ENCODE results near the gene ADGRG1. TPM values are rescaled to one million over a fixed set of nuclear protein-coding genes. Genes with fewer than 3 reads are reported as not detected.

Gene ADGRG1
- total RNA-seq, 1 experiment from 2014 or later = 13.1 TPM

DNA sequence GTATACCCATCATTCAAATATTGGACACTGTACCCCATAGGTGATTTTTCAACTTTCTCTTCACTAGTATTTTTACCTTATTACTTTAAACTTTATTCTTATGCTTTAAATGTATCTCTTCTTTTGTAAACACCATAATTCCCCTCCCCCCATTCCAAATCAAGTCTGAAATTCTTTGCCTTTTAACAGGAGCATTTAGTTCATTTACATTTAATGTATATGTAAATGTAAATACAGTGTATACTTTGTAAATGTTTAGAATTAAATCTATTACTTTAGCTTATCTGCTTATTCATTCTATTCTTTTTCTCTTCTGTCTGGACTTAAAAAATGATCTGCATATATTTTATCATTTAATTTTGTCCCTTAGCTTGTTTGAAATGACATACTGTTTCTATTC, 30.0 kb upstream of the ADGRG1 start:
- TF ChIP-seq POLR2AphosphoS5 (IDR thresholded peaks at IDR 0.05; ENCODE audit: low read depth, low read length) (no peak), SIN3A (IDR thresholded peaks at IDR 0.05; ENCODE audit: borderline replicate concordance, insufficient read depth, low read depth, low read length) (no peak), TCF7L2 (IDR thresholded peaks at IDR 0.05; ENCODE audit: low read depth, low read length) (no peak)
- TF ChIP-seq, protein P1, sequence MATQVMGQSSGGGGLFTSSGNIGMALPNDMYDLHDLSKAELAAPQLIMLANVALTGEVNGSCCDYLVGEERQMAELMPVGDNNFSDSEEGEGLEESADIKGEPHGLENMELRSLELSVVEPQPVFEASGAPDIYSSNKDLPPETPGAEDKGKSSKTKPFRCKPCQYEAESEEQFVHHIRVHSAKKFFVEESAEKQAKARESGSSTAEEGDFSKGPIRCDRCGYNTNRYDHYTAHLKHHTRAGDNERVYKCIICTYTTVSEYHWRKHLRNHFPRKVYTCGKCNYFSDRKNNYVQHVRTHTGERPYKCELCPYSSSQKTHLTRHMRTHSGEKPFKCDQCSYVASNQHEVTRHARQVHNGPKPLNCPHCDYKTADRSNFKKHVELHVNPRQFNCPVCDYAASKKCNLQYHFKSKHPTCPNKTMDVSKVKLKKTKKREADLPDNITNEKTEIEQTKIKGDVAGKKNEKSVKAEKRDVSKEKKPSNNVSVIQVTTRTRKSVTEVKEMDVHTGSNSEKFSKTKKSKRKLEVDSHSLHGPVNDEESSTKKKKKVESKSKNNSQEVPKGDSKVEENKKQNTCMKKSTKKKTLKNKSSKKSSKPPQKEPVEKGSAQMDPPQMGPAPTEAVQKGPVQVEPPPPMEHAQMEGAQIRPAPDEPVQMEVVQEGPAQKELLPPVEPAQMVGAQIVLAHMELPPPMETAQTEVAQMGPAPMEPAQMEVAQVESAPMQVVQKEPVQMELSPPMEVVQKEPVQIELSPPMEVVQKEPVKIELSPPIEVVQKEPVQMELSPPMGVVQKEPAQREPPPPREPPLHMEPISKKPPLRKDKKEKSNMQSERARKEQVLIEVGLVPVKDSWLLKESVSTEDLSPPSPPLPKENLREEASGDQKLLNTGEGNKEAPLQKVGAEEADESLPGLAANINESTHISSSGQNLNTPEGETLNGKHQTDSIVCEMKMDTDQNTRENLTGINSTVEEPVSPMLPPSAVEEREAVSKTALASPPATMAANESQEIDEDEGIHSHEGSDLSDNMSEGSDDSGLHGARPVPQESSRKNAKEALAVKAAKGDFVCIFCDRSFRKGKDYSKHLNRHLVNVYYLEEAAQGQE (IDR thresholded peaks at IDR 0.05; ENCODE audit: insufficient read depth in 1 of 2, low read depth in 2 of 2, low read length in 1 of 2) = no peak
- intact Hi-C loops (cut with micrococcal nuclease; ENCODE audit: unreplicated experiment) = no loop called here
- BruUV-seq (replicated peaks) = no TSS peak

DNA sequence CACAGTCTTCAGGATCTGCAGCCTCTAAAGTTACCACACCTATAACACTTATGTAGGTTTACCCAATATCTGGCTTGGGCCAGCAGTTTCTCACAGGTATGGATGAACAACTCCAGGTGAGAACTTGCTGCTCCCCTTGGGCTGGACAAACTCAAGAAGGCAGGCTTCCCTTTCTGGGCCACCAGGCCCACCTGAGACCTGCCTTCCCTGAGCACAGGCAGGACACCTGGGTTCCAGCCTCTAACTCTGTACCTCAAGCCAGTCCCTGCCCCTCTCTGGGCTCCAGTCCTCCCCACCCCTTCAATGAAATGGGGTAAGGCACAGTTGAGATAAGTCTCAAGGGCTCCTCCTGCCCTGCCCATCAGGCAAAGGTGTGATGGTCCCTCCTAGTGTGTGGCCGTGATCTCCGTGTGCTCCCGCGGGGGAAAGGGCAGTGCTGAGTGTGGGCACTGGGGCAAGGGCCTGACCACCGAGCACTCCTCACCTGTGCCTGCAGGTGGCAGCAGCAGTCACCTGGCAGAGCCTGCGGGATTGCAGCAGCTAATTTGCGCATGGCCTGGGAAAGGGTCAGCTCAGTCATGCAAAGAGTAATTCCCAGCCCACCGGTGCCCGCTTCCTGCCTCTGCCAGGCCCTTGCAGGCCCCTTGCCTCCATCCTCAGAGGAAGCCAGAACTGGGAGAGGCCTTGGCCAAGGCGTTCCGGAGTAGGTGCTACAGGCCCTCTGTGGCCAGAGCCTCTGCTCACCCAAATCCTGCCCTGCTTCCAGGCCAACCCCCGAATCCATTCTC, 28.2 kb upstream of the ADGRG1 start:
- Histone ChIP-seq H3K4me3 (ENCODE audit: low read depth in 2 of 2, low read length in 2 of 2) (no peak overlapping the region), H3K27ac (ENCODE audit: low read length) (no peak overlapping the region), H3K27me3 (ENCODE audit: control insufficient read depth, insufficient read depth, low read length) (no peaks in the 10 kb centered on the region), H3K36me3 (ENCODE audit: control insufficient read depth, insufficient read depth, low read length) (no peaks in the 10 kb centered on the region), H3K9me3 (ENCODE audit: control insufficient read depth, insufficient read depth, low read depth, low read length) (no peaks in the 10 kb centered on the region), H3K4me1 (ENCODE audit: control insufficient read depth, insufficient read depth, low read length) (no peaks in the 10 kb centered on the region)
- ChIA-PET CTCF (interaction anchor here (0.7 to 1.0 kb wide), 4 partner anchors 9 to 48 kb away, joined by 3 read pairs; no protein-coding TSS in a partner anchor), POLR2A (no interaction called here)
- ATAC-seq (peak; percentile 96), DNase-seq (ENCODE audit: low read depth, low spot score) (no peak)
- intact Hi-C loops (cut with micrococcal nuclease; ENCODE audit: unreplicated experiment) (no loop called here), in situ Hi-C loops (cut with HindIII; ENCODE audit: low pct_unique_long_range_greater_than_20kb, low sequenced_read_pairs) (no loop called here)
- BruUV-seq (replicated peaks) = no TSS peak
- TF ChIP-seq, protein P1 (IDR thresholded peaks at IDR 0.05; ENCODE audit: insufficient read depth in 1 of 2, low read depth in 2 of 2, low read length in 1 of 2) = no peak
- no peak for TF ChIP-seq TCF7L2 (IDR thresholded peaks at IDR 0.05; ENCODE audit: low read depth, low read length)
- TF ChIP-seq, protein P2, sequence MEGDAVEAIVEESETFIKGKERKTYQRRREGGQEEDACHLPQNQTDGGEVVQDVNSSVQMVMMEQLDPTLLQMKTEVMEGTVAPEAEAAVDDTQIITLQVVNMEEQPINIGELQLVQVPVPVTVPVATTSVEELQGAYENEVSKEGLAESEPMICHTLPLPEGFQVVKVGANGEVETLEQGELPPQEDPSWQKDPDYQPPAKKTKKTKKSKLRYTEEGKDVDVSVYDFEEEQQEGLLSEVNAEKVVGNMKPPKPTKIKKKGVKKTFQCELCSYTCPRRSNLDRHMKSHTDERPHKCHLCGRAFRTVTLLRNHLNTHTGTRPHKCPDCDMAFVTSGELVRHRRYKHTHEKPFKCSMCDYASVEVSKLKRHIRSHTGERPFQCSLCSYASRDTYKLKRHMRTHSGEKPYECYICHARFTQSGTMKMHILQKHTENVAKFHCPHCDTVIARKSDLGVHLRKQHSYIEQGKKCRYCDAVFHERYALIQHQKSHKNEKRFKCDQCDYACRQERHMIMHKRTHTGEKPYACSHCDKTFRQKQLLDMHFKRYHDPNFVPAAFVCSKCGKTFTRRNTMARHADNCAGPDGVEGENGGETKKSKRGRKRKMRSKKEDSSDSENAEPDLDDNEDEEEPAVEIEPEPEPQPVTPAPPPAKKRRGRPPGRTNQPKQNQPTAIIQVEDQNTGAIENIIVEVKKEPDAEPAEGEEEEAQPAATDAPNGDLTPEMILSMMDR (IDR thresholded peaks at IDR 0.05) = peak; percentile 89

More for the DNA sequence above, 30.0 kb upstream of the ADGRG1 start:
- DNase-seq (ENCODE audit: low read depth, low spot score) (no peak), ATAC-seq (no peak)
- Histone ChIP-seq H3K27ac (ENCODE audit: low read length) (no peak overlapping the region), H3K4me3 (ENCODE audit: low read depth in 2 of 2, low read length in 2 of 2) (no peak overlapping the region), H3K4me1 (ENCODE audit: control insufficient read depth, insufficient read depth, low read length) (no peaks in the 10 kb centered on the region), H3K27me3 (ENCODE audit: control insufficient read depth, insufficient read depth, low read length) (no peaks in the 10 kb centered on the region), H3K9me3 (ENCODE audit: control insufficient read depth, insufficient read depth, low read depth, low read length) (no peaks in the 10 kb centered on the region), H3K36me3 (ENCODE audit: control insufficient read depth, insufficient read depth, low read length) (no peaks in the 10 kb centered on the region)
- in situ Hi-C loops (cut with HindIII; ENCODE audit: low pct_unique_long_range_greater_than_20kb, low sequenced_read_pairs) = no loop called here
- ChIA-PET POLR2A (no interaction called here), CTCF (no interaction called here)
